Measurements from ENCODE around the gene FRMD8. TPM values are rescaled to one million over a fixed set of nuclear protein-coding genes. Genes with fewer than 3 reads are reported as not detected.

The FRMD8 gene
- total and polyA plus RNA-seq, 4 donors, result 2.8 to 22.8 (median 15.0) TPM

DNA sequence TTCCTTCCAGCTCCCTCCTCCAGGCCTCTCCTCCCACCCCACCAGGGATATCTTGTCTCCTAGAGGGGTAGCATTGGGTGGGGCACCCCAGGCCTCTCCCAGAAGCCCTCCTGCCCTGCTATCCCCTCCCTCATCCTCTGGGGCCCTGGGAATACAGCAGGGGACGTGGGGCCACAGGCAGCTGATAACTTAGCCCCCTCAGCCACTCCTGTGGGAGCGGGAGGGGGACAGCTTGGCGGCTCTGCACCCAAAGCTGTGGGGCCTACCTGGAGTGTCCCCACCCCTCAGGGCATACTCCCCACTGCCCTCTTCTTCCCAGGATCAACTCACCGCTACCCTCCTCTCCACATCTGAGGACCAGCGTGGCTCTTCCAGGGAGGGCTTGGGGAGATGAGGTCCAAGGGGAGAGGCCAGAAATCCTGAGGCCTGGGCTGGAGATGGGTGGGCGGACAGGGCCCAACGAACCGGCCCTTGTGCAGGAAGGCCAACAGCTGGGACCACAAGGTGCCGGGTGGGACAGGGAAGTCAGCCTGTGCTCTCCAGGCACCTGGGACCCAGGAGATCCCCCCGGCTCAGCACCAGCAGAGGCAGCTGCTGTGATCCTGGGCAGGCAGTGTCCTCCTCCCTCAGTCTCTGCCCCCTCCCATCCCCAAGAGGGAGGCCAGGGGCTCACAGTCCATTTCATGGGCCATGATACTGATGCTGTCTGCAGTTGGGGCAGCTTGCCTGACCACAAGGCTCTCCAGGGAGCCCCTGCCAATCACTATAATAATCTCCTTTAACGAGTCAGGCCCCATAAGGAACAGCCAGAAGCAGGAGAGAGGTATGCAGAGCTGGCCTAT is 59.4 kb downstream of the FRMD8 start:
- H3K9me3 ChIP-seq (ENCODE audit: control insufficient read depth in 4 of 4, low read length in 3 of 4), result no peaks in the 10 kb centered on the region
- peak in 1 of 2 donors; percentile 5 for TF ChIP-seq RXRA (IDR thresholded peaks at IDR 0.05)
- TF ChIP-seq, protein P1, sequence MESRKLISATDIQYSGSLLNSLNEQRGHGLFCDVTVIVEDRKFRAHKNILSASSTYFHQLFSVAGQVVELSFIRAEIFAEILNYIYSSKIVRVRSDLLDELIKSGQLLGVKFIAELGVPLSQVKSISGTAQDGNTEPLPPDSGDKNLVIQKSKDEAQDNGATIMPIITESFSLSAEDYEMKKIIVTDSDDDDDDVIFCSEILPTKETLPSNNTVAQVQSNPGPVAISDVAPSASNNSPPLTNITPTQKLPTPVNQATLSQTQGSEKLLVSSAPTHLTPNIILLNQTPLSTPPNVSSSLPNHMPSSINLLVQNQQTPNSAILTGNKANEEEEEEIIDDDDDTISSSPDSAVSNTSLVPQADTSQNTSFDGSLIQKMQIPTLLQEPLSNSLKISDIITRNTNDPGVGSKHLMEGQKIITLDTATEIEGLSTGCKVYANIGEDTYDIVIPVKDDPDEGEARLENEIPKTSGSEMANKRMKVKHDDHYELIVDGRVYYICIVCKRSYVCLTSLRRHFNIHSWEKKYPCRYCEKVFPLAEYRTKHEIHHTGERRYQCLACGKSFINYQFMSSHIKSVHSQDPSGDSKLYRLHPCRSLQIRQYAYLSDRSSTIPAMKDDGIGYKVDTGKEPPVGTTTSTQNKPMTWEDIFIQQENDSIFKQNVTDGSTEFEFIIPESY (IDR thresholded peaks at IDR 0.05), result no peak
- TF ChIP-seq MAX (IDR thresholded peaks at IDR 0.05), result no peak
- no peak for TF ChIP-seq FOXA2 (IDR thresholded peaks at IDR 0.05)
- no peak for TF ChIP-seq YY1 (IDR thresholded peaks at IDR 0.05)
- TF ChIP-seq SP1 (IDR thresholded peaks at IDR 0.05), result peak; percentile 15
- peak in 1 of 2 donors; percentile 4 for TF ChIP-seq EGR1 (IDR thresholded peaks at IDR 0.05; ENCODE audit: low read depth in 2 of 2)
- TF ChIP-seq JUND (IDR thresholded peaks at IDR 0.05), result peak in 1 of 2 donors; percentile 12
- no peak for TF ChIP-seq HNF4G (IDR thresholded peaks at IDR 0.05)
- TF ChIP-seq, protein P2, sequence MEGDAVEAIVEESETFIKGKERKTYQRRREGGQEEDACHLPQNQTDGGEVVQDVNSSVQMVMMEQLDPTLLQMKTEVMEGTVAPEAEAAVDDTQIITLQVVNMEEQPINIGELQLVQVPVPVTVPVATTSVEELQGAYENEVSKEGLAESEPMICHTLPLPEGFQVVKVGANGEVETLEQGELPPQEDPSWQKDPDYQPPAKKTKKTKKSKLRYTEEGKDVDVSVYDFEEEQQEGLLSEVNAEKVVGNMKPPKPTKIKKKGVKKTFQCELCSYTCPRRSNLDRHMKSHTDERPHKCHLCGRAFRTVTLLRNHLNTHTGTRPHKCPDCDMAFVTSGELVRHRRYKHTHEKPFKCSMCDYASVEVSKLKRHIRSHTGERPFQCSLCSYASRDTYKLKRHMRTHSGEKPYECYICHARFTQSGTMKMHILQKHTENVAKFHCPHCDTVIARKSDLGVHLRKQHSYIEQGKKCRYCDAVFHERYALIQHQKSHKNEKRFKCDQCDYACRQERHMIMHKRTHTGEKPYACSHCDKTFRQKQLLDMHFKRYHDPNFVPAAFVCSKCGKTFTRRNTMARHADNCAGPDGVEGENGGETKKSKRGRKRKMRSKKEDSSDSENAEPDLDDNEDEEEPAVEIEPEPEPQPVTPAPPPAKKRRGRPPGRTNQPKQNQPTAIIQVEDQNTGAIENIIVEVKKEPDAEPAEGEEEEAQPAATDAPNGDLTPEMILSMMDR (IDR thresholded peaks at IDR 0.05; ENCODE audit: low read depth, low read length, missing input control), result no peak
- no peak for TF ChIP-seq HNF4A (conservative IDR thresholded peaks at IDR 0.05)
- peak; percentile 32 for TF ChIP-seq NR2F2 (IDR thresholded peaks at IDR 0.05)
- no peaks in the 10 kb centered on the region for H3K27me3 ChIP-seq (ENCODE audit: control insufficient read depth in 4 of 4, insufficient read depth in 4 of 4, low read length in 3 of 4)
- no peak overlapping the region for H3K9ac ChIP-seq (ENCODE audit: low read depth in 1 of 2, low read length in 2 of 2)
- peaks cover 0 to 3% (median 0%) of the 10 kb centered on the region in 4 donors for H3K4me1 ChIP-seq (ENCODE audit: control insufficient read depth in 4 of 4, insufficient read depth in 4 of 4, low read length in 3 of 4)
- no peak overlapping the region for H3K4me3 ChIP-seq (ENCODE audit: low read depth in 1 of 3, low read length in 3 of 3)
- H3K27ac ChIP-seq (ENCODE audit: low read depth in 1 of 2, low read length in 2 of 2), result peak overlapping the region; percentile 46 to 53
- H3K36me3 ChIP-seq (ENCODE audit: control insufficient read depth in 4 of 4, insufficient read depth in 3 of 4, low read depth in 1 of 4, low read length in 3 of 4), result peaks cover 0 to 5% (median 3%) of the 10 kb centered on the region in 4 donors
- DNase-seq (ENCODE audit: low spot score), result no peak
- 60% methylated on average over 11 of the region's 11 CpGs for WGBS

DNA sequence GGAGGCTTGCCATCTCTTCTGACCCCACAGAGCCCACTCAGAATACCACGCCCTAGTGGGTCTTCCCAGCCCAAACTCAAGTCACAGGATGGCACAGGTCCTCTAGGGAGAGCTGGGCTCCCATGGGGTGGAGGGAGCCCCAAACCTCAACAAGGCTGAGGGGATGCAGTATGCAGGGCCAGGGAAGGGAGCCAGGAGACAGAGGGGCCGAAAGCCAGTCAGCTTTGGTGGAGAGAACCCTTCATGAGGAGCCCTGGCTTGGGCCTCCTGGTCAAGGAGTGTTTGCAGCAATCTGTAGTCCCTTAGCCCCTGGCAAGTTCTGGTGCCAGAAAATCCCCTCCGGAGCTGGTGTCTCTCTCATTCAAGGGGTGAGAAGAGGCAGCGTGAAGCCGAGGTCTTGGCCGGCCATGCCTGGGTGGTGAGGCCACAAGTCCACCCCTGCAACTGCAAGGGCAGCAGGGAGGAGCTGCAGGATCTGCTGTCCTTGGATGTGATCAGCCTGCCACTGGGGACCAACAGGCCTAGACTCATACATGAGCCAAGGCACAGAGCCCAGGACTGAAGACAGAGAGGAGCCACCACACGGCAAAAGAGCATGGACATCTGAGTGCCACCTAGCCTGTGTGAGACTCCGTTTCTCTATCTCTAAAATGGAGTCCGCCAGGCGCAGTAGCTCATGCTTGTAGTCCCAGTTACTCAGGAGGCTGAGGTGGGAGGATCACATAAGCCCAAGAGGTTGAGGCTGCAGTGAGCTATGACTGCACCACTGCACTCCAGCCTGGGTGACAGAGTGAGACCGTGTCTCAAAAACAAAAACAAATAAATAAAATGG is 60.2 kb downstream of the FRMD8 start:
- WGBS, result 58% methylated on average over 11 of the region's 11 CpGs
- Histone ChIP-seq H3K27ac (ENCODE audit: low read depth in 1 of 2, low read length in 2 of 2) (peak overlapping the region; percentile 1 to 46), H3K36me3 (ENCODE audit: control insufficient read depth in 4 of 4, insufficient read depth in 3 of 4, low read depth in 1 of 4, low read length in 3 of 4) (peaks cover 0 to 5% (median 3%) of the 10 kb centered on the region in 4 donors), H3K27me3 (ENCODE audit: control insufficient read depth in 4 of 4, insufficient read depth in 4 of 4, low read length in 3 of 4) (no peaks in the 10 kb centered on the region), H3K9ac (ENCODE audit: low read depth in 1 of 2, low read length in 2 of 2) (no peak overlapping the region), H3K4me3 (ENCODE audit: low read depth in 1 of 3, low read length in 3 of 3) (no peak overlapping the region), H3K4me1 (ENCODE audit: control insufficient read depth in 4 of 4, insufficient read depth in 4 of 4, low read length in 3 of 4) (peaks cover 0 to 2% (median 0%) of the 10 kb centered on the region in 4 donors), H3K9me3 (ENCODE audit: control insufficient read depth in 4 of 4, low read length in 3 of 4) (no peaks in the 10 kb centered on the region)
- no peak for DNase-seq (ENCODE audit: low spot score)
- TF ChIP-seq FOXA2 (IDR thresholded peaks at IDR 0.05) (no peak), JUND (IDR thresholded peaks at IDR 0.05) (no peak), HNF4G (IDR thresholded peaks at IDR 0.05) (no peak), MAX (IDR thresholded peaks at IDR 0.05) (no peak), RXRA (IDR thresholded peaks at IDR 0.05) (no peak), NR2F2 (IDR thresholded peaks at IDR 0.05) (peak; percentile 4), EGR1 (IDR thresholded peaks at IDR 0.05; ENCODE audit: low read depth in 2 of 2) (no peak), RAD21 (IDR thresholded peaks at IDR 0.05) (no peak), YY1 (IDR thresholded peaks at IDR 0.05) (peak; percentile 11), GABPA (IDR thresholded peaks at IDR 0.05 in 1 of 2, conservative IDR thresholded peaks at IDR 0.05 in 1 of 2) (no peak), SP1 (IDR thresholded peaks at IDR 0.05) (no peak)
- TF ChIP-seq, protein P1 (IDR thresholded peaks at IDR 0.05), result no peak
- TF ChIP-seq, protein P3, sequence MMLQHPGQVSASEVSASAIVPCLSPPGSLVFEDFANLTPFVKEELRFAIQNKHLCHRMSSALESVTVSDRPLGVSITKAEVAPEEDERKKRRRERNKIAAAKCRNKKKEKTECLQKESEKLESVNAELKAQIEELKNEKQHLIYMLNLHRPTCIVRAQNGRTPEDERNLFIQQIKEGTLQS (IDR thresholded peaks at IDR 0.05), result no peak
